IPS DF 4.7 (cell line): Measurements from ENCODE around the gene MFSD6.

Source experiments
- DNase-seq: peaks from one replicate; pipeline ENCODE4 v3.0.0-alpha.2; 2013; ENCODE audit warnings: low spot score; ENCODE audit errors: extremely low read depth

MFSD6 gene

GRCh38 chr2:190436557-190436956, 28.4 kb downstream of the MFSD6 start:
- DNase-seq = no peak

- DNase-seq = no peak
Observed at GRCh38 chr2:190440113-190440512, 32.0 kb downstream of the MFSD6 start.

GRCh38 chr2:190441564-190441963, 33.4 kb downstream of the MFSD6 start:
- DNase-seq = no peak

GRCh38 chr2:190443055-190443454, 34.9 kb downstream of the MFSD6 start:
- no peak for DNase-seq

GRCh38 chr2:190443778-190444481, 35.8 kb downstream of the MFSD6 start:
- DNase-seq = no peak

GRCh38 chr2:190444976-190445375, 36.8 kb downstream of the MFSD6 start:
- DNase-seq = no peak

- no peak for DNase-seq
Observed at GRCh38 chr2:190446193-190446592, 38.0 kb downstream of the MFSD6 start.

GRCh38 chr2:190446750-190447516, 38.8 kb downstream of the MFSD6 start:
- DNase-seq = no peak

GRCh38 chr2:190447766-190448165, 39.6 kb downstream of the MFSD6 start:
- DNase-seq = no peak

GRCh38 chr2:190449925-190450324, 41.8 kb downstream of the MFSD6 start:
- no peak for DNase-seq

GRCh38 chr2:190450363-190450762, 42.2 kb downstream of the MFSD6 start:
- DNase-seq = no peak

- no peak for DNase-seq
Observed at GRCh38 chr2:190451561-190452176, 43.5 kb downstream of the MFSD6 start.

- DNase-seq = no peak
Observed at GRCh38 chr2:190452433-190452832, 44.3 kb downstream of the MFSD6 start.

- DNase-seq = no peak
Observed at GRCh38 chr2:190454795-190455194, 46.6 kb downstream of the MFSD6 start.

GRCh38 chr2:190455358-190456095, 47.4 kb downstream of the MFSD6 start:
- no peak for DNase-seq

GRCh38 chr2:190456833-190457232, 48.7 kb downstream of the MFSD6 start:
- no peak for DNase-seq

- DNase-seq = no peak
Observed at GRCh38 chr2:190457256-190457655, 49.1 kb downstream of the MFSD6 start.

- DNase-seq = no peak
Observed at GRCh38 chr2:190458352-190459107, 50.4 kb downstream of the MFSD6 start.

- no peak for DNase-seq
Observed at GRCh38 chr2:190459881-190460280, 51.7 kb downstream of the MFSD6 start.

- no peak for DNase-seq
Observed at GRCh38 chr2:190460487-190460886, 52.3 kb downstream of the MFSD6 start.

GRCh38 chr2:190462181-190462580, 54.0 kb downstream of the MFSD6 start:
- no peak for DNase-seq
